ENCODE results near the gene UTP3. TPM values are rescaled to one million over a fixed set of nuclear protein-coding genes. Genes with fewer than 3 reads are reported as not detected.

The UTP3 gene
- total RNA-seq, 2 donors from 2014 or later: 12.5 to 15.5 TPM

DNA sequence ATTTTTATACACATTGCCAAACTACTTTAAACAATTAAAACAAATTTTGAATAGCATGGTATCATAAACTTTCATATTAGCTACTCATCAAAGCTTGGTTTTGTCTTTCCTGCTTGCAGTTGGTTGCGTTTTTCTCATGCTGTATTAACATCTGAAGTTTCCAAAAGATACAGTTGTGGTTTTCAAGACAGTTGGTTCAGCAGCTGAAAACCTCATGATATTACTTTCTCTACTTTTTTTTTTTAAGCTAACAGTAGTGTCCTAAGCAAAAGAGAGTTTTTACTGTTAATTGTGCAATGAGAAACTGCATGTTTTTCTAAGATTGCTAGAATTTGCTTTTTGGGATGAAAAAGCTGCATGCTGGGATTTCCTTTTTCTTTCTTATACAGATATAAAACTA, 48.7 kb downstream of the UTP3 start:
- intact Hi-C loops (cut with DNase I): no loop called here
- WGBS, 2 donors: 67 to 84% methylated on average over 1 of the region's 1 CpG
- Histone ChIP-seq H3K4me1 (peaks cover 27% of the 10 kb centered on the region), H3K27me3 (no peaks in the 10 kb centered on the region), H3K36me3 (replicated peaks in 1 of 2; ENCODE audit: insufficient read depth in 1 of 2, low read depth in 2 of 2) (no peaks in the 10 kb centered on the region), H3K4me3 (no peak overlapping the region), H3K9me3 (no peaks in the 10 kb centered on the region), H3K27ac (no peak overlapping the region)
- DNase-seq: no peak
- TF ChIP-seq, protein P1, sequence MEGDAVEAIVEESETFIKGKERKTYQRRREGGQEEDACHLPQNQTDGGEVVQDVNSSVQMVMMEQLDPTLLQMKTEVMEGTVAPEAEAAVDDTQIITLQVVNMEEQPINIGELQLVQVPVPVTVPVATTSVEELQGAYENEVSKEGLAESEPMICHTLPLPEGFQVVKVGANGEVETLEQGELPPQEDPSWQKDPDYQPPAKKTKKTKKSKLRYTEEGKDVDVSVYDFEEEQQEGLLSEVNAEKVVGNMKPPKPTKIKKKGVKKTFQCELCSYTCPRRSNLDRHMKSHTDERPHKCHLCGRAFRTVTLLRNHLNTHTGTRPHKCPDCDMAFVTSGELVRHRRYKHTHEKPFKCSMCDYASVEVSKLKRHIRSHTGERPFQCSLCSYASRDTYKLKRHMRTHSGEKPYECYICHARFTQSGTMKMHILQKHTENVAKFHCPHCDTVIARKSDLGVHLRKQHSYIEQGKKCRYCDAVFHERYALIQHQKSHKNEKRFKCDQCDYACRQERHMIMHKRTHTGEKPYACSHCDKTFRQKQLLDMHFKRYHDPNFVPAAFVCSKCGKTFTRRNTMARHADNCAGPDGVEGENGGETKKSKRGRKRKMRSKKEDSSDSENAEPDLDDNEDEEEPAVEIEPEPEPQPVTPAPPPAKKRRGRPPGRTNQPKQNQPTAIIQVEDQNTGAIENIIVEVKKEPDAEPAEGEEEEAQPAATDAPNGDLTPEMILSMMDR (IDR thresholded peaks at IDR 0.05): no peak
- no peak for TF ChIP-seq POLR2A (IDR thresholded peaks at IDR 0.05)
- no peak for ATAC-seq

DNA sequence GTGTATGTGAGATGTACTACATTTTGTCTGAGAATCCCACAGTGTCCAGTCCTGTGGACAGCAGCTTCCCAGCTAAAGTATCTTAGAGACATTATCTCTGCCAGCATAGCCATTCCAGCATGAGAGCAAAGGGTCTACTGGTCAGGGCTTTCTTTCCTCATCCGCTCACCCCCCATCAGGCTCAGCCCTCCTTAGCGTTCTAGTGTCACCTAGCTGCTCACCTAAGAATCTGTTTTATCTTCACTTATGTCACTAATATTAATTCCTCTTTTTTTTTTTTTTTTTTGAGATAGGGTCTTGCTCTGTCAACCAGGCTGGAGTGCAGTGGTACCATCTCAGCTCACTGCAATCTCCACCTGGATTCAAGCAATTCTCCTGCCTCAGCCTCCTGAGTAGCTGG, 49.1 kb downstream of the UTP3 start:
- no peak for DNase-seq
- H3K4me1 ChIP-seq: peaks cover 27% of the 10 kb centered on the region
- WGBS, 2 donors: 85 to 88% methylated on average over 2 of the region's 2 CpGs
- no peaks in the 10 kb centered on the region for H3K36me3 ChIP-seq (replicated peaks in 1 of 2; ENCODE audit: insufficient read depth in 1 of 2, low read depth in 2 of 2)
- H3K27ac ChIP-seq: no peak overlapping the region
- no peaks in the 10 kb centered on the region for H3K27me3 ChIP-seq
- no peak overlapping the region for H3K4me3 ChIP-seq
- no peaks in the 10 kb centered on the region for H3K9me3 ChIP-seq
- ATAC-seq: no peak
- TF ChIP-seq, protein P1 (IDR thresholded peaks at IDR 0.05): no peak
- intact Hi-C loops (cut with DNase I): no loop called here

DNA sequence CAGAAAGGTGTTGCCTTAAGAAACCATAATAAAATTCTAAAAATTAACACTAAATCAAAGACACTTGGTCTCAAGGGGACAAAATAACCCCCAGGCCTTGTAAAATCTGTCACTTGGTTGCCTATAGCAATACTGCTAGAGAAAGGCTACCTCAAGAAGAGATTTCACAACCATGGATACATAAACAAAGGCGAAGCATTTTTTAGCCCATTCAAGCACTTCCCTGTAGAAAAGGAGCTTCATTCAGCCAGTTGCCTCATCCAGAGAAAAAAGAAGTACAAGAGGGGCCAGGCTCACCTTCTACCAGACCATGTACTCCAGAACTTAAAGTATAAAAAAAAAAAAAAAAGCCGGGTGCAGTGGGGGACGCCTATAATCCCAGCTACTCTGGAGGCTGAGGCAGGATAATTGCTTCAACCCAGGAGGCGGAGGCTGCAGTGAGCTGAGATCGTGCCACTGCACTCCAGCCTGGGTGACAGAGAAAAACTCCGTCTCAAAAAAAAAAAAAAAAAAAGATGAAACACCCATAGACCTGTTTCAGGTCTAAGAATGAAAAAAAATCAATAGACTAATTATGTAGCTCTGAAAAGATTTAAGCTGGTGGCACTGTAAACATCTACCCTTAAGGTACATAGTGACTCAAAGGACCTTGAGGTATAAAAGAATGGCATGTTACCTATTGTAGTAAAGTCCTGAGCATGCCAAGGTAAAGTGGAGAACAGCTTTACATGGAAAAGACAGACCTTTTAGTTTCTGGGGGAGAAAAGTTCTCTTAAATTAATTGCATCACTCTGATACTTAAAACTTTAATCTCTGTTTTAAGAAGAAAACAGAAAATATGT, 51.4 kb downstream of the UTP3 start:
- DNase-seq: no peak
- Histone ChIP-seq H3K27me3 (no peaks in the 10 kb centered on the region), H3K4me1 (peaks cover 21% of the 10 kb centered on the region), H3K27ac (no peak overlapping the region), H3K36me3 (replicated peaks in 1 of 2; ENCODE audit: insufficient read depth in 1 of 2, low read depth in 2 of 2) (no peaks in the 10 kb centered on the region), H3K4me3 (no peak overlapping the region), H3K9me3 (no peaks in the 10 kb centered on the region)
- intact Hi-C loops (cut with DNase I): no loop called here
- TF ChIP-seq, protein P1 (IDR thresholded peaks at IDR 0.05): no peak
- no peak for TF ChIP-seq POLR2A (IDR thresholded peaks at IDR 0.05)
- ATAC-seq: no peak
- 71 to 88% methylated on average over 6 of the region's 6 CpGs for WGBS, 2 donors

Small RNAs within 50 kb of the gene (small RNA-seq; reads per million reads assigned to genes)
- gene RNU6-520P (not detected), gene RNU6-784P (not detected)

Other genes starting within 250 kb of the UTP3 start
- gene MUC7, start 216.3 kb upstream of the UTP3 start, total RNA-seq: not detected
- not detected for gene AMTN, start 170.0 kb upstream of the UTP3 start, total RNA-seq
- not detected for gene AMBN, start 96.3 kb upstream of the UTP3 start, total RNA-seq
- 1 to 10 TPM in 1 of 2 donors, under 1 TPM in 1; 0.99 to 2.3 TPM for gene ENAM, start 59.8 kb upstream of the UTP3 start, total RNA-seq
- gene JCHAIN, start 22.0 kb upstream of the UTP3 start, total RNA-seq: 10 to 100 TPM; 13.2 to 27.7 TPM
- 10 to 100 TPM; 46.4 to 62.6 TPM for gene RUFY3, start 33.4 kb downstream of the UTP3 start, total RNA-seq
- gene GRSF1, start 151.4 kb downstream of the UTP3 start, total RNA-seq: 10 to 100 TPM; 33.0 to 38.7 TPM
- 10 to 100 TPM in 1 of 2 donors, 1 to 10 TPM in 1; 9.2 to 12.7 TPM for gene MOB1B, start 213.8 kb downstream of the UTP3 start, total RNA-seq